PFSK-1 (cell line): ENCODE results near the gene UBAP2.

Source experiments
- FOXP2 ChIP-seq: optimal IDR thresholded peaks from 2 replicates; pipeline ENCODE3; 2011; ENCODE audit warnings: borderline replicate concordance, control low read depth, inconsistent platforms; ENCODE audit not compliant: insufficient read depth; ENCODE audit errors: extremely low read length, extremely low read depth
- POLR2AphosphoS5 ChIP-seq: IDR thresholded peaks from 2 replicates; pipeline ENCODE4 v1.6.1; 2012; ENCODE audit warnings: low read depth, mild to moderate bottlenecking, control low read depth, low read length, moderate library complexity
- TAF1 ChIP-seq: IDR thresholded peaks from 2 replicates; pipeline ENCODE4 v1.6.1; 2012; ENCODE audit warnings: low read length, control low read depth, borderline replicate concordance; ENCODE audit not compliant: insufficient read depth

DNA sequence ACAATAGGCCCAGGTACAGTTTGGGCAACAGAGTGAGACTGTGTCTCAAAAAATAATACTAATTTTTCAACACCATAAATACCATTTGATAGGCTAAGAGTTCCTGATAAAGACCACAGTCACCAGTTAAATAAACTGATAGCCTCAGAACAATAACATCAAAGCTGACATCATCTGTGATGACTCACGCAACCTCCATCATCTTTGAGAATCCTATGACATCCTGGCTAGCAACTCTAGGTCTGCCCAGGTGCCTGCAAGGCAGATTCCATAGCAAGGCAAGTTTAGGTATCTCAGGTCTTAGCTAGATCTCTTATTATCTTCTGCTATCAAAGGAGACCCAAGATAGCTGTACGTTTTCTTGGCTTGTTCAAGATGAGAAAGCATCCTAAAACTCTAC lies 30.5 kb upstream of the UBAP2 start:
- no peak for TF ChIP-seq POLR2AphosphoS5
- TF ChIP-seq TAF1 = no peak
- no peak for TF ChIP-seq FOXP2
